GM12878 (cell line): ENCODE results near the gene EPB41L1. TPM values are rescaled to one million over a fixed set of nuclear protein-coding genes. Genes with fewer than 3 reads are reported as not detected.
A peak's percentile ranks its signal among the peaks of the same experiment; 100 is the strongest.

Experiments
- ATAC-seq: fragments of 200-7000 bp; cut with Tn5 transposase; 3 replicates; pipeline ENCODE4 v1.9.1; 2020; ENCODE audit warnings: mild to moderate bottlenecking, moderate library complexity
- BruUV-seq: library from RNA; stranded (reverse); fragments of 400-500 nt; replicated peaks from 2 replicates; lab custom pipeline; 2021; lab: Mats Ljungman, UMichigan
- CTCF ChIA-PET: fragments of 300-600 bp; sonication (Branson Sonifier 250); formaldehyde crosslinking; extraction: SDS; loops from one replicate; lab custom pipeline; 2021; ENCODE audit warnings: inconsistent platforms; lab: Yijun Ruan, JAX
- POLR2A ChIA-PET: fragments of 350-600 bp; formaldehyde crosslinking; extraction: SDS; loops from one replicate; lab custom pipeline; 2021; ENCODE audit warnings: inconsistent platforms; lab: Charles Lee
- RAD21 ChIA-PET: fragments of 300-600 bp; sonication (Branson Sonifier 250); formaldehyde crosslinking; loops from one replicate; lab custom pipeline; 2023; ENCODE audit warnings: antibody characterized with exemption; ENCODE audit not compliant: unreplicated experiment; lab: Charles Lee
- SMC1A ChIA-PET: fragments of 300-600 bp; sonication (Branson Sonifier 250); formaldehyde crosslinking; loops from one replicate; lab custom pipeline; 2023; ENCODE audit not compliant: unreplicated experiment, uncharacterized antibody; lab: Charles Lee
- DNase-seq: peaks from one replicate; pipeline ENCODE4 v3.0.0-alpha.2; 2011; ENCODE audit warnings: low read depth, low spot score
- FAIRE-seq: peaks from 3 replicates; lab custom pipeline; 2011; peaks lifted over from hg19 to GRCh38; lab: Jason Lieb, UNC
- H2AFZ ChIP-seq: 2 replicates; pipeline ENCODE4 v1.6.0; 2011; ENCODE audit warnings: low read depth, low read length, control low read depth; ENCODE audit not compliant: control insufficient read depth
- H3K27ac ChIP-seq: 2 replicates; pipeline ENCODE4 v1.5.1; 2011; ENCODE audit warnings: control low read depth; ENCODE audit not compliant: control insufficient read depth, insufficient read depth
- H3K27me3 ChIP-seq, 2 experiments: replicated peaks in 1 of 2; 2 replicates each; pipeline versions ENCODE4 v1.6.0 to v1.6.1; 2011; ENCODE audit warnings: low read length in 1 of 2; ENCODE audit not compliant: control insufficient read depth in 2 of 2, insufficient read depth in 2 of 2
- H3K36me3 ChIP-seq, 2 experiments: 2 replicates each; pipeline ENCODE4 v1.5.1; 2011; ENCODE audit warnings: low read length in 1 of 2; ENCODE audit not compliant: control insufficient read depth in 2 of 2, insufficient read depth in 2 of 2
- H3K4me1 ChIP-seq: 2 replicates; pipeline ENCODE4 v1.6.1; 2011; ENCODE audit warnings: mild to moderate bottlenecking, low read length, moderate library complexity, mixed read lengths; ENCODE audit not compliant: control insufficient read depth, insufficient read depth
- H3K4me2 ChIP-seq: 2 replicates; pipeline ENCODE4 v1.6.0; 2011; ENCODE audit warnings: control low read depth; ENCODE audit not compliant: control insufficient read depth, insufficient read depth
- H3K4me3 ChIP-seq: fragments of 200-600 bp; sonication (generic); 2 replicates; pipeline ENCODE4 v1.5.1; 2016
- H3K79me2 ChIP-seq: 2 replicates; pipeline ENCODE4 v1.6.0; 2011; ENCODE audit warnings: low read length; ENCODE audit not compliant: control insufficient read depth, insufficient read depth
- H3K9ac ChIP-seq: 2 replicates; pipeline ENCODE4 v1.8.0; 2011; ENCODE audit warnings: low read length, control low read depth, mixed read lengths; ENCODE audit not compliant: control insufficient read depth, insufficient read depth
- H3K9me3 ChIP-seq: replicated peaks from 3 replicates; pipeline ENCODE4 v1.5.1; 2011; ENCODE audit warnings: mild to moderate bottlenecking, low read length; ENCODE audit not compliant: control insufficient read depth, insufficient read depth
- H4K20me1 ChIP-seq: 2 replicates; pipeline ENCODE4 v1.6.0; 2011; ENCODE audit not compliant: control insufficient read depth, insufficient read depth
- CBFB ChIP-seq: IDR thresholded peaks from 2 replicates; pipeline ENCODE4 v1.6.1; 2016; ENCODE audit warnings: antibody characterized with exemption, low read depth
- EZH2 ChIP-seq: IDR thresholded peaks from 2 replicates; pipeline ENCODE4 v1.6.1; 2012; ENCODE audit warnings: low read depth, mild to moderate bottlenecking, control low read depth, inconsistent platforms, low read length, borderline replicate concordance; ENCODE audit not compliant: control insufficient read depth
- KDM1A ChIP-seq: fragments of 200-600 bp; sonication (generic); IDR thresholded peaks from 2 replicates; pipeline ENCODE4 v1.6.1; 2016; ENCODE audit warnings: borderline replicate concordance
- MEF2A ChIP-seq: IDR thresholded peaks from 2 replicates; pipeline ENCODE4 v1.6.1; 2011; ENCODE audit warnings: low read depth, mild to moderate bottlenecking, low read length, moderate library complexity; ENCODE audit not compliant: insufficient read depth
- PAX8 ChIP-seq: fragments of 450-650 bp; IDR thresholded peaks from 2 replicates; pipeline ENCODE4 v1.6.1; 2017; ENCODE audit warnings: mild to moderate bottlenecking, moderate library complexity
- RBBP5 ChIP-seq: fragments of 200-600 bp; sonication (generic); conservative IDR thresholded peaks from 2 replicates; pipeline ENCODE4 v1.6.1; 2016
- TCF7 ChIP-seq: IDR thresholded peaks from 2 replicates; pipeline ENCODE4 v1.6.1; 2014; ENCODE audit warnings: antibody characterized with exemption, borderline replicate concordance
- WGBS: methylation state at CpG from one replicate; pipeline ENCODE4 v1.1.6; 2016; ENCODE audit warnings: low lambda C conversion rate; ENCODE audit not compliant: insufficient replicate concordance, insufficient coverage; ENCODE audit errors: missing lambda C conversion rate; 5-methylcytosine and 5-hydroxymethylcytosine counted together
- in situ Hi-C: fragments of 300-500 bp; cut with MboI; formaldehyde crosslinking; loops from 9 replicates; pipeline ENCODE4 v1.14.3; 2018; ENCODE audit warnings: mixed read lengths
- intact Hi-C: fragments of 100-400 bp; cut with micrococcal nuclease; formaldehyde crosslinking; loops from one replicate; pipeline ENCODE4 v1.14.2; 2022; ENCODE audit not compliant: unreplicated experiment
- polyA plus RNA-seq, 11 experiments: library from polyadenylated mRNA; depleted of rRNA in 4 of 11; unstranded in 6 of 11; stranded (reverse) in 5 of 11; fragments of >200 nt; fragmentation: Nextera tagmentation in 4 of 11; fragmentation: Illumina TruSeq in 1 of 11; extraction: Ambion mirVana in 4 of 11; extraction: Trizol in 1 of 11; gene quantifications; 1 replicate in 1 of 11; 2 replicates in 10 of 11; pipeline versions ENCODE4 v1.2.1 to v1.2.3, GENCODE V29; 2011 to 2016; ENCODE audit warnings: inconsistent platforms in 2 of 11, missing spikeins in 2 of 11, low read depth in 1 of 11
- total RNA-seq, 4 experiments: library from RNA; depleted of rRNA in 3 of 4; stranded (reverse); fragments of >200 nt in 3 of 4; fragmentation: Illumina TruSeq in 1 of 4; extraction: Trizol in 1 of 4; gene quantifications; 2 replicates each; pipeline versions ENCODE4 v1.2.1 to v1.2.3, GENCODE V29; 2013 to 2021

EPB41L1 gene
- total and polyA plus RNA-seq, 10 of the 15 experiments (the other 5 are each of a cell fraction or from before 2014, with no cell fraction given), result 0.08 to 3.2 (median 0.31) TPM

- BruUV-seq, result no TSS peak
- Histone ChIP-seq H4K20me1 (no peaks in the 10 kb centered on the region), H3K9me3 (no peaks in the 10 kb centered on the region), H2AFZ (peak overlapping the region; percentile 33; the same call in 1 of the 2 replicates), H3K4me2 (no peak overlapping the region), H3K27ac (no peak overlapping the region), H3K4me3 (no peak overlapping the region), H3K4me1 (no peaks in the 10 kb centered on the region), H3K27me3 (no peaks in the 10 kb centered on the region), H3K36me3 (peaks cover 0 to 3% of the 10 kb centered on the region in 2 experiments; a peak in 3 of 4 replicates), H3K79me2 (peaks cover 33% of the 10 kb centered on the region), H3K9ac (no peak overlapping the region)
- ChIA-PET SMC1A (interaction anchor here (1.3 kb wide), 1 partner anchor 15 kb away, joined by 3 read pairs; no protein-coding TSS in a partner anchor), POLR2A (interaction anchor here (0.5 kb wide), 1 partner anchor 376 kb away, joined by 6 read pairs; no protein-coding TSS in a partner anchor), CTCF (interaction anchor here (0.9 kb wide), 1 partner anchor 205 kb away, joined by 3 read pairs; no protein-coding TSS in a partner anchor), RAD21 (interaction anchor here (0.7 kb wide), 1 partner anchor 242 kb away, joined by 3 read pairs; no protein-coding TSS in a partner anchor)
- TF ChIP-seq EZH2 (no peak), KDM1A (no peak), PAX8 (no peak), RBBP5 (no peak), CBFB (no peak), TCF7 (no peak), MEF2A (no peak)
- intact Hi-C loops, result no loop called here
- FAIRE-seq (no peak), DNase-seq (no peak), ATAC-seq (no peak)
- in situ Hi-C loops, result no loop called here
- WGBS, result 82% methylated on average over 4 of the region's 4 CpGs
Observed at GRCh38 chr20:36234771-36235320, 80.3 kb downstream of the EPB41L1 start.
